Measurements from ENCODE around the gene STARD4. TPM values are rescaled to one million over a fixed set of nuclear protein-coding genes. Genes with fewer than 3 reads are reported as not detected.

STARD4 gene
- total and polyA plus RNA-seq, 4 donors, result 10.1 to 61.2 (median 34.1) TPM

DNA sequence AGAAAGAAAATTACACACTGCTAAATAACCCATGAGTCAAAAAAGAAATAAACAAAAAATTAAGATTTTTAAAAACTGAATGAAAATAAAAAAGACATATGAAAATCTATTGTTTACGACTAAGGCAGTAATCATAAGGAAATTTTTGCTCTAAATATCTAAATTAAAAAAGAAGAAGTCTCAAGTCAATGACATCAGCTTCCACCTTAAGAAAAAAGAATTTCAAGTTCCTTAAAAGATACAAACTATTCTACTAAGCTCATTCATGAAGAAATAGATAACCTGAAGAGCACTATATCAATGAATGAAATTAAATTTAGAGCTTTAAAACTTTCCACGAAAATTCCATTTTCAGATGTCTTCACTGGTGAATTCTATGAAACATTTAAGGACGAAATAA, 15.7 kb upstream of the STARD4 start:
- 92% methylated on average over 3 of the region's 3 CpGs for WGBS
- H3K9ac ChIP-seq (ENCODE audit: low read depth in 1 of 2, low read length in 2 of 2), result no peak overlapping the region
- no peaks in the 10 kb centered on the region for H3K27me3 ChIP-seq (ENCODE audit: control insufficient read depth in 4 of 4, insufficient read depth in 4 of 4, low read length in 3 of 4)
- H3K4me3 ChIP-seq (ENCODE audit: low read depth in 1 of 3, low read length in 3 of 3), result no peak overlapping the region
- H3K4me1 ChIP-seq (ENCODE audit: control insufficient read depth in 4 of 4, insufficient read depth in 4 of 4, low read length in 3 of 4), result no peaks in the 10 kb centered on the region
- TF ChIP-seq FOXA2 (IDR thresholded peaks at IDR 0.05), result no peak
- no peak for TF ChIP-seq RAD21 (IDR thresholded peaks at IDR 0.05)
- TF ChIP-seq FOXA1 (IDR thresholded peaks at IDR 0.05), result no peak
- TF ChIP-seq, protein P1, sequence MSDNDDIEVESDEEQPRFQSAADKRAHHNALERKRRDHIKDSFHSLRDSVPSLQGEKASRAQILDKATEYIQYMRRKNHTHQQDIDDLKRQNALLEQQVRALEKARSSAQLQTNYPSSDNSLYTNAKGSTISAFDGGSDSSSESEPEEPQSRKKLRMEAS (IDR thresholded peaks at IDR 0.05), result no peak
- TF ChIP-seq YY1 (IDR thresholded peaks at IDR 0.05), result no peak
- TF ChIP-seq, protein P2, sequence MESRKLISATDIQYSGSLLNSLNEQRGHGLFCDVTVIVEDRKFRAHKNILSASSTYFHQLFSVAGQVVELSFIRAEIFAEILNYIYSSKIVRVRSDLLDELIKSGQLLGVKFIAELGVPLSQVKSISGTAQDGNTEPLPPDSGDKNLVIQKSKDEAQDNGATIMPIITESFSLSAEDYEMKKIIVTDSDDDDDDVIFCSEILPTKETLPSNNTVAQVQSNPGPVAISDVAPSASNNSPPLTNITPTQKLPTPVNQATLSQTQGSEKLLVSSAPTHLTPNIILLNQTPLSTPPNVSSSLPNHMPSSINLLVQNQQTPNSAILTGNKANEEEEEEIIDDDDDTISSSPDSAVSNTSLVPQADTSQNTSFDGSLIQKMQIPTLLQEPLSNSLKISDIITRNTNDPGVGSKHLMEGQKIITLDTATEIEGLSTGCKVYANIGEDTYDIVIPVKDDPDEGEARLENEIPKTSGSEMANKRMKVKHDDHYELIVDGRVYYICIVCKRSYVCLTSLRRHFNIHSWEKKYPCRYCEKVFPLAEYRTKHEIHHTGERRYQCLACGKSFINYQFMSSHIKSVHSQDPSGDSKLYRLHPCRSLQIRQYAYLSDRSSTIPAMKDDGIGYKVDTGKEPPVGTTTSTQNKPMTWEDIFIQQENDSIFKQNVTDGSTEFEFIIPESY (IDR thresholded peaks at IDR 0.05), result no peak
- no peak for TF ChIP-seq GABPA (IDR thresholded peaks at IDR 0.05 in 1 of 2, conservative IDR thresholded peaks at IDR 0.05 in 1 of 2)
- TF ChIP-seq JUND (IDR thresholded peaks at IDR 0.05), result no peak
- TF ChIP-seq, protein P3, sequence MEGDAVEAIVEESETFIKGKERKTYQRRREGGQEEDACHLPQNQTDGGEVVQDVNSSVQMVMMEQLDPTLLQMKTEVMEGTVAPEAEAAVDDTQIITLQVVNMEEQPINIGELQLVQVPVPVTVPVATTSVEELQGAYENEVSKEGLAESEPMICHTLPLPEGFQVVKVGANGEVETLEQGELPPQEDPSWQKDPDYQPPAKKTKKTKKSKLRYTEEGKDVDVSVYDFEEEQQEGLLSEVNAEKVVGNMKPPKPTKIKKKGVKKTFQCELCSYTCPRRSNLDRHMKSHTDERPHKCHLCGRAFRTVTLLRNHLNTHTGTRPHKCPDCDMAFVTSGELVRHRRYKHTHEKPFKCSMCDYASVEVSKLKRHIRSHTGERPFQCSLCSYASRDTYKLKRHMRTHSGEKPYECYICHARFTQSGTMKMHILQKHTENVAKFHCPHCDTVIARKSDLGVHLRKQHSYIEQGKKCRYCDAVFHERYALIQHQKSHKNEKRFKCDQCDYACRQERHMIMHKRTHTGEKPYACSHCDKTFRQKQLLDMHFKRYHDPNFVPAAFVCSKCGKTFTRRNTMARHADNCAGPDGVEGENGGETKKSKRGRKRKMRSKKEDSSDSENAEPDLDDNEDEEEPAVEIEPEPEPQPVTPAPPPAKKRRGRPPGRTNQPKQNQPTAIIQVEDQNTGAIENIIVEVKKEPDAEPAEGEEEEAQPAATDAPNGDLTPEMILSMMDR (IDR thresholded peaks at IDR 0.05; ENCODE audit: low read depth, low read length, missing input control), result no peak
- TF ChIP-seq RXRA (IDR thresholded peaks at IDR 0.05), result no peak
- TF ChIP-seq, protein P4, sequence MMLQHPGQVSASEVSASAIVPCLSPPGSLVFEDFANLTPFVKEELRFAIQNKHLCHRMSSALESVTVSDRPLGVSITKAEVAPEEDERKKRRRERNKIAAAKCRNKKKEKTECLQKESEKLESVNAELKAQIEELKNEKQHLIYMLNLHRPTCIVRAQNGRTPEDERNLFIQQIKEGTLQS (IDR thresholded peaks at IDR 0.05), result no peak
- no peak for TF ChIP-seq NR2F2 (IDR thresholded peaks at IDR 0.05)
- no peak for TF ChIP-seq HNF4A (conservative IDR thresholded peaks at IDR 0.05)
- no peak for TF ChIP-seq HNF4G (IDR thresholded peaks at IDR 0.05)
- no peak for TF ChIP-seq EGR1 (IDR thresholded peaks at IDR 0.05; ENCODE audit: low read depth in 2 of 2)
- TF ChIP-seq SP1 (IDR thresholded peaks at IDR 0.05), result no peak
- H3K27ac ChIP-seq (ENCODE audit: low read depth in 1 of 2, low read length in 2 of 2), result no peak overlapping the region
- no peaks in the 10 kb centered on the region for H3K9me3 ChIP-seq (ENCODE audit: control insufficient read depth in 4 of 4, low read length in 3 of 4)
- no peak for DNase-seq (ENCODE audit: low spot score)
- H3K36me3 ChIP-seq (ENCODE audit: control insufficient read depth in 4 of 4, insufficient read depth in 3 of 4, low read depth in 1 of 4, low read length in 3 of 4), result no peaks in the 10 kb centered on the region

DNA sequence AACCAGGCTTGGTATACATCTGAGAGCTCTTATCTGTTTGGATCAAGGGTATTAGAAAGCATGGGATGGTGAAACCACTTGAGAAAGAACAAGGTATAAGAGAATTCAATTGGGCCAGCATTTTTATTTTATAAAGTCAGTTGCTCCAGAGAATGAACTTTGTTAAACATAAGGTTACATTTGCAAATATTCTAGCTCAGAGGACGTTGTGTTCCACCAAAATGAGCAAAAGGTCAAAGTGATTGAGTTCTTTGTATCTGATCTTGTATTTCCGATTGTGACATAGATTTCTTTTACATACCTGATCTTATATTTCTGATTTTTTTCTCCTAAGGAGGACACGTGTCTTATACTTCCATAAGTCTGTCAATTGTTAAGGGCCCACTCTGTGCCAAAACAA, 8.6 kb upstream of the STARD4 start:
- Histone ChIP-seq H3K4me3 (ENCODE audit: low read depth in 1 of 3, low read length in 3 of 3) (no peak overlapping the region), H3K9ac (ENCODE audit: low read depth in 1 of 2, low read length in 2 of 2) (no peak overlapping the region), H3K27me3 (ENCODE audit: control insufficient read depth in 4 of 4, insufficient read depth in 4 of 4, low read length in 3 of 4) (no peaks in the 10 kb centered on the region), H3K36me3 (ENCODE audit: control insufficient read depth in 4 of 4, insufficient read depth in 3 of 4, low read depth in 1 of 4, low read length in 3 of 4) (no peaks in the 10 kb centered on the region), H3K27ac (ENCODE audit: low read depth in 1 of 2, low read length in 2 of 2) (no peak overlapping the region), H3K9me3 (ENCODE audit: control insufficient read depth in 4 of 4, low read length in 3 of 4) (no peaks in the 10 kb centered on the region), H3K4me1 (ENCODE audit: control insufficient read depth in 4 of 4, insufficient read depth in 4 of 4, low read length in 3 of 4) (peaks cover 3 to 9% (median 7%) of the 10 kb centered on the region in 4 donors)
- no peak for DNase-seq (ENCODE audit: low spot score)
- 34% methylated on average over 3 of the region's 3 CpGs for WGBS
- peak; percentile 47 for TF ChIP-seq NR2F2 (IDR thresholded peaks at IDR 0.05)
- TF ChIP-seq, protein P5, sequence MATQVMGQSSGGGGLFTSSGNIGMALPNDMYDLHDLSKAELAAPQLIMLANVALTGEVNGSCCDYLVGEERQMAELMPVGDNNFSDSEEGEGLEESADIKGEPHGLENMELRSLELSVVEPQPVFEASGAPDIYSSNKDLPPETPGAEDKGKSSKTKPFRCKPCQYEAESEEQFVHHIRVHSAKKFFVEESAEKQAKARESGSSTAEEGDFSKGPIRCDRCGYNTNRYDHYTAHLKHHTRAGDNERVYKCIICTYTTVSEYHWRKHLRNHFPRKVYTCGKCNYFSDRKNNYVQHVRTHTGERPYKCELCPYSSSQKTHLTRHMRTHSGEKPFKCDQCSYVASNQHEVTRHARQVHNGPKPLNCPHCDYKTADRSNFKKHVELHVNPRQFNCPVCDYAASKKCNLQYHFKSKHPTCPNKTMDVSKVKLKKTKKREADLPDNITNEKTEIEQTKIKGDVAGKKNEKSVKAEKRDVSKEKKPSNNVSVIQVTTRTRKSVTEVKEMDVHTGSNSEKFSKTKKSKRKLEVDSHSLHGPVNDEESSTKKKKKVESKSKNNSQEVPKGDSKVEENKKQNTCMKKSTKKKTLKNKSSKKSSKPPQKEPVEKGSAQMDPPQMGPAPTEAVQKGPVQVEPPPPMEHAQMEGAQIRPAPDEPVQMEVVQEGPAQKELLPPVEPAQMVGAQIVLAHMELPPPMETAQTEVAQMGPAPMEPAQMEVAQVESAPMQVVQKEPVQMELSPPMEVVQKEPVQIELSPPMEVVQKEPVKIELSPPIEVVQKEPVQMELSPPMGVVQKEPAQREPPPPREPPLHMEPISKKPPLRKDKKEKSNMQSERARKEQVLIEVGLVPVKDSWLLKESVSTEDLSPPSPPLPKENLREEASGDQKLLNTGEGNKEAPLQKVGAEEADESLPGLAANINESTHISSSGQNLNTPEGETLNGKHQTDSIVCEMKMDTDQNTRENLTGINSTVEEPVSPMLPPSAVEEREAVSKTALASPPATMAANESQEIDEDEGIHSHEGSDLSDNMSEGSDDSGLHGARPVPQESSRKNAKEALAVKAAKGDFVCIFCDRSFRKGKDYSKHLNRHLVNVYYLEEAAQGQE (IDR thresholded peaks at IDR 0.05), result no peak
- TF ChIP-seq YY1 (IDR thresholded peaks at IDR 0.05), result no peak
- peak; percentile 71 to 82 for TF ChIP-seq RXRA (IDR thresholded peaks at IDR 0.05)
- no peak for TF ChIP-seq FOXA1 (IDR thresholded peaks at IDR 0.05)
- TF ChIP-seq, protein P3 (IDR thresholded peaks at IDR 0.05; ENCODE audit: low read depth, low read length, missing input control), result no peak
- TF ChIP-seq JUND (IDR thresholded peaks at IDR 0.05), result peak in 1 of 2 donors; percentile 24
- no peak for TF ChIP-seq FOXA2 (IDR thresholded peaks at IDR 0.05)
- TF ChIP-seq TAF1 (conservative IDR thresholded peaks at IDR 0.05), result no peak
- TF ChIP-seq, protein P2 (IDR thresholded peaks at IDR 0.05), result no peak
- no peak for TF ChIP-seq EGR1 (IDR thresholded peaks at IDR 0.05; ENCODE audit: low read depth in 2 of 2)
- TF ChIP-seq SP1 (IDR thresholded peaks at IDR 0.05), result peak; percentile 82
- TF ChIP-seq GABPA (IDR thresholded peaks at IDR 0.05 in 1 of 2, conservative IDR thresholded peaks at IDR 0.05 in 1 of 2), result no peak
- TF ChIP-seq, protein P4 (IDR thresholded peaks at IDR 0.05), result no peak
- no peak for TF ChIP-seq HNF4G (IDR thresholded peaks at IDR 0.05)
- TF ChIP-seq RAD21 (IDR thresholded peaks at IDR 0.05), result no peak
- peak; percentile 56 to 76 for TF ChIP-seq HNF4A (conservative IDR thresholded peaks at IDR 0.05)

Measured in liver (tissue), 9 donors.